ENCODE results near the gene CETN1.

GRCh38 chr18:596288-596881 is 16.2 kb downstream of the CETN1 start:
- TF ChIP-seq SIN3A (IDR thresholded peaks at IDR 0.05; ENCODE audit: borderline replicate concordance, insufficient read depth, low read length) = no peak
- TF ChIP-seq TAF1 (IDR thresholded peaks at IDR 0.05; ENCODE audit: borderline replicate concordance, insufficient read depth, low read length) = no peak
- no peak for TF ChIP-seq POLR2AphosphoS5 (IDR thresholded peaks at IDR 0.05; ENCODE audit: low read depth, low read length)
- TF ChIP-seq REST (IDR thresholded peaks at IDR 0.05; ENCODE audit: insufficient read depth in 1 of 2, low read depth in 2 of 2, low read length in 2 of 2) = no peak
- no peak for TF ChIP-seq FOXP2 (optimal IDR thresholded peaks at IDR 0.05; ENCODE audit: borderline replicate concordance, extremely low read depth, extremely low read length, insufficient read depth)

Measured in PFSK-1 (cell line).